K562 (cell line): Measurements from ENCODE around the gene TMEM245. TPM values are rescaled to one million over a fixed set of nuclear protein-coding genes. Genes with fewer than 3 reads are reported as not detected.

Source experiments
- ATAC-seq: fragments of 200-7000 bp; cut with Tn5 transposase; 3 replicates; pipeline ENCODE4 v1.9.1; 2020; ENCODE audit warnings: moderate library complexity
- BruUV-seq: library from RNA; stranded (reverse); fragments of 400-500 nt; replicated peaks from 2 replicates; lab custom pipeline; 2021; lab: Mats Ljungman, UMichigan
- CTCF ChIA-PET: fragments of 300-600 bp; formaldehyde crosslinking; extraction: SDS; loops from one replicate; lab custom pipeline; 2021; ENCODE audit warnings: low intra/inter-chr PET ratio; lab: Yijun Ruan, JAX
- POLR2A ChIA-PET: fragments of 300-600, 350-650 bp; sonication (Branson Sonifier 250); formaldehyde crosslinking; extraction: SDS; loops from one replicate; lab custom pipeline; 2021; ENCODE audit warnings: antibody characterized with exemption, inconsistent platforms; lab: Yijun Ruan, JAX
- DNase-seq, 4 experiments: peaks; one replicate each; pipeline versions ENCODE4 v3.0.0 to v3.0.0-alpha.2; 2011 to 2018; ENCODE audit warnings: low spot score in 3 of 4, mixed read lengths in 3 of 4; ENCODE audit errors: extremely low read depth in 1 of 4
- FAIRE-seq: peaks from 2 replicates; lab custom pipeline; 2011; peaks lifted over from hg19 to GRCh38; lab: Jason Lieb, UNC
- H2AFZ ChIP-seq: 2 replicates; pipeline ENCODE4 v1.6.0; 2011; ENCODE audit warnings: low read depth, low read length, control low read depth, inconsistent platforms
- H3K27ac ChIP-seq: fragments of 200-600 bp; 3 replicates; pipeline ENCODE4 v1.8.0; 2011; ENCODE audit warnings: low read depth, mild to moderate bottlenecking, control low read depth, inconsistent platforms, low read length, moderate library complexity, mixed read lengths; ENCODE audit errors: extremely low read depth
- H3K27me3 ChIP-seq, 2 experiments: fragments of 300-600 bp in 1 of 2; 2 replicates in 1 of 2; 3 replicates in 1 of 2; pipeline versions ENCODE4 v1.6.0 to v1.8.0; 2011; ENCODE audit warnings: inconsistent platforms in 2 of 2, low read length in 2 of 2, mild to moderate bottlenecking in 1 of 2, mixed read lengths in 1 of 2, moderate library complexity in 1 of 2; ENCODE audit not compliant: control insufficient read depth in 2 of 2, insufficient read depth in 2 of 2
- H3K36me3 ChIP-seq: fragments of 300-600 bp; 3 replicates; pipeline ENCODE4 v1.8.0; 2011; ENCODE audit warnings: mild to moderate bottlenecking, low read length, inconsistent platforms; ENCODE audit not compliant: control insufficient read depth, insufficient read depth
- H3K4me1 ChIP-seq, 2 experiments: fragments of 200-600 bp in 1 of 2; replicated peaks in 1 of 2; 2 replicates in 1 of 2; 3 replicates in 1 of 2; pipeline versions ENCODE4 v1.5.1 to v1.8.0; 2011; ENCODE audit warnings: inconsistent platforms in 2 of 2, low read length in 2 of 2, mild to moderate bottlenecking in 1 of 2, mixed read lengths in 1 of 2, moderate library complexity in 1 of 2; ENCODE audit not compliant: control insufficient read depth in 2 of 2, insufficient read depth in 2 of 2
- H3K4me2 ChIP-seq: 2 replicates; pipeline ENCODE4 v1.6.1; 2011; ENCODE audit warnings: low read length, control low read depth, inconsistent platforms, mixed read lengths; ENCODE audit not compliant: insufficient read depth
- H3K4me3 ChIP-seq: fragments of 200-600 bp; sonication (generic), shearing (Covaris generic); 2 replicates; pipeline ENCODE4 v1.5.1; 2016; ENCODE audit warnings: control low read depth, inconsistent platforms
- H3K79me2 ChIP-seq: fragments of 200-600 bp; 3 replicates; pipeline ENCODE4 v1.8.0; 2011; ENCODE audit warnings: low read length, inconsistent platforms; ENCODE audit not compliant: control insufficient read depth, insufficient read depth
- H3K9ac ChIP-seq, 2 experiments: 2 replicates each; pipeline versions ENCODE4 v1.6.0 to v1.6.1; 2011; ENCODE audit warnings: low read depth in 2 of 2, low read length in 2 of 2, control low read depth in 1 of 2, inconsistent platforms in 1 of 2, mild to moderate bottlenecking in 1 of 2, mixed read lengths in 1 of 2; ENCODE audit not compliant: insufficient read depth in 1 of 2
- H3K9me1 ChIP-seq: one replicate; pipeline ENCODE4 v1.6.0; 2011; ENCODE audit warnings: inconsistent platforms, mild to moderate bottlenecking, low read length, moderate library complexity; ENCODE audit not compliant: control insufficient read depth, insufficient read depth
- H3K9me3 ChIP-seq: replicated peaks from 2 replicates; pipeline ENCODE4 v1.5.1; 2011; ENCODE audit warnings: low read depth, low read length, inconsistent platforms; ENCODE audit not compliant: control insufficient read depth, insufficient read depth
- H4K20me1 ChIP-seq: replicated peaks from 2 replicates; pipeline ENCODE4 v1.6.1; 2011; ENCODE audit warnings: low read length, inconsistent platforms, mixed read lengths; ENCODE audit not compliant: control insufficient read depth, insufficient read depth
- CXXC5 ChIP-seq: fragments of 250-450 bp; sonication (Bioruptor Pico); IDR thresholded peaks from 2 replicates; pipeline ENCODE4 v1.8.0; 2022; ENCODE audit warnings: inconsistent platforms, mild to moderate bottlenecking, moderate library complexity
- EGR1 ChIP-seq: fragments of 450-650 bp; conservative IDR thresholded peaks from 2 replicates; pipeline ENCODE4 v1.6.1; 2017; ENCODE audit warnings: mild to moderate bottlenecking
- GATAD2B ChIP-seq: fragments of 450-650 bp; IDR thresholded peaks from 2 replicates; pipeline ENCODE4 v1.6.1; 2017; ENCODE audit warnings: mild to moderate bottlenecking, borderline replicate concordance
- HDGF ChIP-seq: fragments of 450-650 bp; IDR thresholded peaks from 2 replicates; pipeline ENCODE4 v1.6.1; 2016
- KDM5B ChIP-seq: fragments of 200-600 bp; sonication (generic); IDR thresholded peaks from 2 replicates; pipeline ENCODE4 v1.6.1; 2012; ENCODE audit warnings: low read depth, mild to moderate bottlenecking, moderate library complexity, low read length, control low read depth, inconsistent platforms; ENCODE audit not compliant: insufficient replicate concordance
- MAFG ChIP-seq: fragments of 450-650 bp; conservative IDR thresholded peaks from 2 replicates; pipeline ENCODE4 v1.6.1; 2016; ENCODE audit warnings: missing genetic modification characterization, missing compliant biosample characterization
- MEIS2 ChIP-seq: fragments of 450-650 bp; IDR thresholded peaks from 2 replicates; pipeline ENCODE4 v1.6.1; 2014; ENCODE audit warnings: mild to moderate bottlenecking; ENCODE audit not compliant: partially characterized antibody
- MNT ChIP-seq, 2 experiments: fragments of 450-650 bp; conservative IDR thresholded peaks; 2 replicates each; pipeline ENCODE4 v1.6.1; 2017; ENCODE audit warnings: mild to moderate bottlenecking in 2 of 2, moderate library complexity in 2 of 2
- MYNN ChIP-seq, 2 experiments: sonication (generic); formaldehyde crosslinking in 1 of 2; IDR thresholded peaks; 2 replicates each; pipeline versions ENCODE4 v1.5.0 to v1.6.1; 2016 to 2020; ENCODE audit warnings: antibody characterized with exemption in 1 of 2, missing genetic modification reagents in 1 of 2
- PHB ChIP-seq: fragments of 250-450 bp; sonication (Bioruptor Pico); IDR thresholded peaks from 2 replicates; pipeline ENCODE4 v1.5.0; 2021
- POLR2H ChIP-seq: IDR thresholded peaks from 2 replicates; pipeline ENCODE4 v1.6.1; 2016; ENCODE audit warnings: missing genetic modification characterization, low read depth, mild to moderate bottlenecking, control low read depth, missing compliant biosample characterization, moderate library complexity
- RB1 ChIP-seq: fragments of 450-650 bp; IDR thresholded peaks from 2 replicates; pipeline ENCODE4 v1.6.1; 2017; ENCODE audit warnings: low read depth, mild to moderate bottlenecking
- THRB ChIP-seq: fragments of 450-650 bp; formaldehyde crosslinking; conservative IDR thresholded peaks from 2 replicates; pipeline ENCODE4 v1.4.0; 2022; ENCODE audit warnings: mild to moderate bottlenecking, missing genetic modification characterization
- VEZF1 ChIP-seq: fragments of 200-800 bp; sonication (Bioruptor generic); IDR thresholded peaks from 2 replicates; pipeline ENCODE4 v1.6.1; 2017; ENCODE audit warnings: missing genetic modification characterization, missing compliant biosample characterization
- ZNF561 ChIP-seq: fragments of 450-650 bp; formaldehyde crosslinking; conservative IDR thresholded peaks from 2 replicates; pipeline ENCODE4 v1.4.0; 2020; ENCODE audit warnings: mild to moderate bottlenecking, moderate library complexity
- WGBS: fragments of 100-300 bp; shearing (Covaris generic); methylation state at CpG from one replicate; pipeline ENCODE4 v1.1.6; 2016; ENCODE audit warnings: low coverage, mixed read lengths; ENCODE audit not compliant: insufficient coverage; ENCODE audit errors: missing lambda C conversion rate; 5-methylcytosine and 5-hydroxymethylcytosine counted together
- in situ Hi-C: fragments of 300-500 bp; cut with MboI; formaldehyde crosslinking; loops from 4 replicates; pipeline ENCODE4 v1.15.0; 2018; ENCODE audit warnings: inconsistent platforms, mixed read lengths
- intact Hi-C: fragments of 100-400 bp; cut with micrococcal nuclease; formaldehyde crosslinking; loops from 2 replicates; pipeline ENCODE4 v1.14.2; 2022
- polyA plus RNA-seq, 8 experiments: library from polyadenylated mRNA; depleted of rRNA in 4 of 8; stranded (reverse) in 5 of 8; unstranded in 3 of 8; fragments of >200 nt; fragmentation: Nextera tagmentation in 2 of 8; fragmentation: Illumina TruSeq in 1 of 8; extraction: Ambion mirVana in 2 of 8; extraction: Trizol in 1 of 8; gene quantifications; 2 replicates each; pipeline versions ENCODE4 v1.2.1 to v1.2.3, GENCODE V29; 2011 to 2014; ENCODE audit warnings: inconsistent platforms in 1 of 8, missing spikeins in 1 of 8
- total RNA-seq, 7 experiments: library from RNA; depleted of rRNA in 6 of 7; stranded (reverse); fragments of >200 nt in 6 of 7; fragmentation: Illumina TruSeq in 2 of 7; extraction: Trizol in 2 of 7; gene quantifications; 2 replicates each; pipeline versions ENCODE4 v1.2.1 to v1.2.3, GENCODE V29; 2011 to 2021; ENCODE audit warnings: low replicate concordance in 1 of 7

TMEM245 gene
- total and polyA plus RNA-seq, 9 of the 15 experiments (the other 6 are each of a cell fraction or from before 2014, with no cell fraction given) = 8.5 to 43.2 (median 24.3) TPM

- Histone ChIP-seq H3K79me2 (peaks cover 42% of the 10 kb centered on the region), H4K20me1 (no peaks in the 10 kb centered on the region; the same call in 1 of the 2 replicates), H3K27ac (peak overlapping the region; percentile 68), H3K27me3 (no peaks in the 10 kb centered on the region), H3K4me1 (peaks cover 20 to 33% of the 10 kb centered on the region in 2 experiments; a peak in 4 of 5 replicates), H3K4me3 (peak overlapping the region; percentile 81), H2AFZ (peak overlapping the region; percentile 96), H3K9me1 (no peaks in the 10 kb centered on the region), H3K9me3 (no peaks in the 10 kb centered on the region), H3K4me2 (peak overlapping the region; percentile 76), H3K9ac (peak overlapping the region; percentile 50 to 82; a peak in 3 of 4 replicates), H3K36me3 (peaks cover 26% of the 10 kb centered on the region)
- FAIRE-seq (peak; percentile 79), DNase-seq (peak in 2 of 4 experiments; percentile 18 to 49), ATAC-seq (no peak)
- WGBS = 10% methylated on average over 16 of the region's 19 CpGs
- ChIA-PET CTCF (no interaction called here), POLR2A (interaction anchor here (1.0 kb wide), 1 partner anchor 58 kb away, joined by 3 read pairs; no protein-coding TSS in a partner anchor)
- intact Hi-C loops (loop anchor here (5.0 kb wide), 3 partner anchors 82 to 118 kb away; partner anchors contain the start of genes ABITRAM, ELP1 and TMEM245), in situ Hi-C loops (no loop called here)
- BruUV-seq = no TSS peak
- TF ChIP-seq THRB (CRISPR knock-in tag) (0 out of 2 replicates have a peak, but pooled peaks have one; percentile 16), GATAD2B (0 out of 2 replicates have a peak, but pooled peaks have one; percentile 26), EGR1 (peak; percentile 74), CXXC5 (peak; percentile 9; the same call in 1 of the 2 replicates), KDM5B (peak; percentile 4), RB1 (0 out of 2 replicates have a peak, but pooled peaks have one; percentile 25), HDGF (0 out of 2 replicates have a peak, but pooled peaks have one; percentile 23), MYNN (IDR thresholded peaks at IDR 0.05) (peak; percentile 64; the same call in 1 of the 2 replicates), MYNN (CRISPR knock-in tag; IDR thresholded peaks at IDR 0.05) (no peak), ZNF561 (no peak), PHB (CRISPR knock-in tag) (no peak), POLR2H (tag) (0 out of 2 replicates have a peak, but pooled peaks have one; percentile 47), VEZF1 (CRISPR knock-in tag) (peak; percentile 9; the same call in 1 of the 2 replicates), MEIS2 (peak; percentile 34), MNT (conservative IDR thresholded peaks at IDR 0.05) (peak; percentile 66 to 86), MAFG (tag) (no peak)
These were observed 105.8 kb downstream of the TMEM245 start for GRCh38 chr9:109013679-109014607.
